GM23248 (cell line): Measurements from ENCODE around the gene QRFPR. TPM values are rescaled to one million over a fixed set of nuclear protein-coding genes. Genes with fewer than 3 reads are reported as not detected.
"Not testable (repeated sequence)": the region's sequence is repeated elsewhere in the genome, so short reads cannot be mapped to it uniquely, and the experiment has no call there.

Source experiments
- DNase-seq: peaks from one replicate; pipeline ENCODE4 v3.0.0-alpha.2; 2015
- H2AFZ ChIP-seq: fragments of 200-600 bp; sonication (generic); 2 replicates; pipeline ENCODE4 v1.6.1; 2016; ENCODE audit warnings: antibody characterized with exemption
- H3F3A ChIP-seq: fragments of 200-600 bp; sonication (generic); 2 replicates; pipeline ENCODE4 v1.6.1; 2016; ENCODE audit warnings: mild to moderate bottlenecking, antibody characterized with exemption, mixed run types; ENCODE audit not compliant: insufficient read depth
- H3K27ac ChIP-seq: fragments of 200-600 bp; sonication (generic); 2 replicates; pipeline ENCODE4 v1.5.1; 2016; ENCODE audit warnings: mild to moderate bottlenecking
- H3K27me3 ChIP-seq: fragments of 200-600 bp; sonication (generic); replicated peaks from 2 replicates; pipeline ENCODE4 v1.6.1; 2016; ENCODE audit warnings: mild to moderate bottlenecking; ENCODE audit not compliant: insufficient read depth
- H3K36me3 ChIP-seq: fragments of 200-600 bp; sonication (generic); 2 replicates; pipeline ENCODE4 v1.6.1; 2016; ENCODE audit warnings: low read depth, mild to moderate bottlenecking
- H3K4me1 ChIP-seq: fragments of 200-600 bp; sonication (generic); 2 replicates; pipeline ENCODE4 v1.6.1; 2016; ENCODE audit warnings: mild to moderate bottlenecking; ENCODE audit not compliant: insufficient read depth
- H3K4me2 ChIP-seq: fragments of 200-600 bp; sonication (generic); one replicate; pipeline ENCODE4 v1.6.1; 2016; ENCODE audit warnings: mild to moderate bottlenecking; ENCODE audit not compliant: unreplicated experiment
- H3K4me3 ChIP-seq: fragments of 200-600 bp; sonication (generic); 2 replicates; pipeline ENCODE4 v1.5.1; 2016; ENCODE audit warnings: mild to moderate bottlenecking
- H3K79me2 ChIP-seq: fragments of 200-600 bp; sonication (generic); 2 replicates; pipeline ENCODE4 v1.6.1; 2016; ENCODE audit warnings: mild to moderate bottlenecking; ENCODE audit not compliant: insufficient read depth
- H3K9ac ChIP-seq: fragments of 200-600 bp; sonication (generic); 2 replicates; pipeline ENCODE4 v1.6.1; 2016; ENCODE audit warnings: mild to moderate bottlenecking
- H3K9me2 ChIP-seq: fragments of 200-600 bp; sonication (generic); 2 replicates; pipeline ENCODE4 v1.6.1; 2016; ENCODE audit warnings: mixed run types, mild to moderate bottlenecking, moderate library complexity; ENCODE audit not compliant: insufficient read depth
- H3K9me3 ChIP-seq: fragments of 200-600 bp; sonication (generic); one replicate; pipeline ENCODE4 v1.6.1; 2017; ENCODE audit warnings: low read depth
- H4K20me1 ChIP-seq: fragments of 200-600 bp; sonication (generic); 2 replicates; pipeline ENCODE4 v1.6.0; 2016; ENCODE audit not compliant: insufficient read depth
- EZH2 ChIP-seq: fragments of 200-600 bp; sonication (generic); IDR thresholded peaks from 2 replicates; pipeline ENCODE4 v1.6.1; 2018; ENCODE audit warnings: antibody characterized with exemption, mild to moderate bottlenecking; ENCODE audit not compliant: insufficient read depth, poor library complexity, severe bottlenecking
- EZH2phosphoT487 ChIP-seq: fragments of 200-600 bp; sonication (generic); IDR thresholded peaks from 2 replicates; pipeline ENCODE4 v1.6.1; 2018; ENCODE audit warnings: antibody characterized with exemption, moderate library complexity, mild to moderate bottlenecking, low read depth; ENCODE audit not compliant: insufficient read depth
- WGBS, 2 experiments: methylation state at CpG; one replicate each; pipeline ENCODE4 v1.1.6; 2015 to 2017; ENCODE audit warnings: low lambda C conversion rate in 2 of 2, low coverage in 1 of 2; ENCODE audit errors: missing lambda C conversion rate in 2 of 2; 5-methylcytosine and 5-hydroxymethylcytosine counted together
- in situ Hi-C: fragments of 300-500 bp; cut with MboI; formaldehyde crosslinking; loops from 2 replicates; pipeline ENCODE4 v1.15.0; 2020
- polyA plus RNA-seq: library from polyadenylated mRNA; unstranded; fragments of >200 nt; fragmentation: Nextera tagmentation; extraction: Ambion mirVana; gene quantifications from 2 replicates; pipeline ENCODE4 v1.2.1, GENCODE V29; 2016
- total RNA-seq: library from RNA; depleted of rRNA; stranded (reverse); fragments of >200 nt; shearing (Covaris generic); gene quantifications from 2 replicates; pipeline ENCODE4 v1.2.3, GENCODE V29; 2014; rRNA removed

Gene QRFPR
- not detected in 2 replicates for total RNA-seq
- not detected in 2 replicates for polyA plus RNA-seq

DNA sequence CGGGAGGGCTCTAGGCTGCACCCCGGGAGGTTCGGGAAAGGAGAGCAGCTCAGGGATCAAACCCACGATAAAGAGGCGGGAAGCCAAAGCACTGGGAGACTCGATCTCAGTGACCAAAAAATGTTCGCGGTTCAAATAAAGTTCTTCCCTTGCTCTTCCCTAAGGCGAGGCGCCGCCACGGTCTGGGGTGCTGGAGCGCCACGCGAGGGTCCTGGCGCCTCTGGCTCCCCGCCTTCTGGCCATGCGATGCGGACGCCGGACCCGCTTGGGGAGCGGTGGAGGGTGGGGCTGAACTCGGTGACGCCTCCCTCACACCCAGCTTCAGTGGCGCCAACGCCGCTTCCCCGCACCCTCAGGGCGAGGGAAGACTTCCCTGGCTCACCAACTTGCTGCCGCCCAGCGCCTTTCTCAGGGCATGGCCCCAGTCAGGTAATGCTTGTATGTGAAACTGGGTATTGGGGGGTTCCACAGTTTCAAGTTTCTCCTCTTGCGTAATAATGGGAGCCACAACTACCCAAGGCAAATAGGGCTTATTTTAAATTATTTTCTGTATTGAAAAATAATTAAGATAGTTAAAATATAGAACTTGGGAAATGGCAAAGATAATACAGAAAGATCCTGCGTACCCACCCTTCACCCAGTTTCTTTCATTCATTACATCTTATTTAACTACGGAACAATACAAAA is at the start of gene QRFPR:
QRFPR (minus strand) TSS at position 243 of the 687 bp plus-strand sequence. CDS start 371 bp downstream, outside the sequence.
- H3K27ac ChIP-seq: no peak within 1 kb of the TSS
- no peaks in the 10 kb centered on the region for H4K20me1 ChIP-seq
- no peak within 1 kb of the TSS for H3K9ac ChIP-seq
- H2AFZ ChIP-seq: peak within 1 kb of the TSS; percentile 21
- no peaks in the 10 kb centered on the region for H3K79me2 ChIP-seq
- H3K4me3 ChIP-seq: peak within 1 kb of the TSS; percentile 37; the same call in 1 of the 2 replicates
- no peaks in the 10 kb centered on the region for H3K9me3 ChIP-seq
- H3K27me3 ChIP-seq: peaks cover 47% of the 10 kb centered on the region
- in situ Hi-C loops: no loop called here
- H3K36me3 ChIP-seq: no peaks in the 10 kb centered on the region
- TF ChIP-seq EZH2phosphoT487 (no peak), EZH2 (no peak)
- H3F3A ChIP-seq: no peaks in the 10 kb centered on the region
- H3K4me1 ChIP-seq: no peaks in the 10 kb centered on the region
- 11 to 16% methylated on average over 34 to 35 of the region's 35 CpGs for WGBS, 2 experiments
- no peak within 1 kb of the TSS for H3K4me2 ChIP-seq
- H3K9me2 ChIP-seq: no peaks in the 10 kb centered on the region
- no peak for DNase-seq

DNA sequence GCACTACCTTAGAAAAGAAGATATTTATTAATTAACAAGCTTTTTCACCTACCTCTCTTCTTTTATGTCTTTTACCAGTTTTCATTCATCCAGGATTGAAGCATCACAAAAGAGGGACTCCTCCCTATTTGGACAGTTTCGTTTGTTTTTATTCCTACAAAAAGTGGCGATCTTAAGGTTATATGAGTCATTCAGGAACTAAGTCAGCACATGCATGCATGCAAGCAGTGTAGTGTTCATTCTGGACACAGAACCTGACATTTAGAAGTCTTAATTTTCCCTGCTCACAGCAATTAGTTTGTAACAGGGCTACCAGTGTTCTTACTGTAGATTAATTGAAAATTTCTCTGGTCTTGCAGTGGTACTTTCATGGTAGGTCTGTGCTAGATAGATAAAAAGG is 47.9 kb upstream of the QRFPR start:
- Histone ChIP-seq H3K36me3 (no peaks in the 10 kb centered on the region), H3K9me3 (no peaks in the 10 kb centered on the region), H3K27ac (no peak overlapping the region), H3K9ac (no peak overlapping the region), H2AFZ (no peak overlapping the region), H3K4me3 (no peak overlapping the region), H3K79me2 (no peaks in the 10 kb centered on the region), H3K4me2 (no peak overlapping the region), H3F3A (no peaks in the 10 kb centered on the region), H3K9me2 (no peaks in the 10 kb centered on the region), H3K27me3 (peaks cover 5% of the 10 kb centered on the region; the same call in 1 of the 2 replicates), H4K20me1 (no peaks in the 10 kb centered on the region), H3K4me1 (0 out of 2 replicates have a peak, but pooled peaks cover 9% of the 10 kb centered on the region)
- WGBS, 2 experiments: 10% methylated on average over 2 of the region's 2 CpGs
- TF ChIP-seq EZH2 (no peak), EZH2phosphoT487 (no peak)
- in situ Hi-C loops: no loop called here
- peak; percentile 55 for DNase-seq

GRCh38 chr4:121421594-121421993 is 40.8 kb upstream of the QRFPR start:
- no peaks in the 10 kb centered on the region for H3K9me2 ChIP-seq
- 31 to 32% methylated on average over 4 of the region's 4 CpGs for WGBS, 2 experiments
- DNase-seq: peak; percentile 26
- no peak overlapping the region for H3K4me2 ChIP-seq
- TF ChIP-seq EZH2 (no peak), EZH2phosphoT487 (no peak)
- no peaks in the 10 kb centered on the region; the same call in none of the 2 replicates for H3K27me3 ChIP-seq
- H3K79me2 ChIP-seq: no peaks in the 10 kb centered on the region
- H3K9me3 ChIP-seq: no peaks in the 10 kb centered on the region
- no peaks in the 10 kb centered on the region for H3K36me3 ChIP-seq
- H3K4me1 ChIP-seq: no peaks in the 10 kb centered on the region
- in situ Hi-C loops: no loop called here
- H3K9ac ChIP-seq: no peak overlapping the region
- no peaks in the 10 kb centered on the region for H3F3A ChIP-seq
- H4K20me1 ChIP-seq: no peaks in the 10 kb centered on the region
- H3K4me3 ChIP-seq: no peak overlapping the region
- no peak overlapping the region for H2AFZ ChIP-seq
- no peak overlapping the region for H3K27ac ChIP-seq

- H3K36me3 ChIP-seq: no peaks in the 10 kb centered on the region
- in situ Hi-C loops: no loop called here
Observed at GRCh38 chr4:121411151-121411744, 30.4 kb upstream of the QRFPR start.

GRCh38 chr4:121408567-121408966 is 27.7 kb upstream of the QRFPR start:
- H3K27me3 ChIP-seq: peaks cover 14% of the 10 kb centered on the region; the same call in 1 of the 2 replicates
- in situ Hi-C loops, H2AFZ ChIP-seq, H3F3A ChIP-seq, H3K4me1 ChIP-seq, H4K20me1 ChIP-seq, H3K79me2 ChIP-seq, H3K9me2 ChIP-seq, H3K9ac ChIP-seq, H3K36me3 ChIP-seq, H3K4me3 ChIP-seq, H3K4me2 ChIP-seq, H3K27ac ChIP-seq, DNase-seq, H3K9me3 ChIP-seq: not testable (repeated sequence)
- 22 to 27% methylated on average over 2 of the region's 2 CpGs for WGBS, 2 experiments

More at GRCh38 chr4:121411151-121411744, 30.4 kb upstream of the QRFPR start:
- H3K79me2 ChIP-seq: no peaks in the 10 kb centered on the region
- TF ChIP-seq EZH2phosphoT487: no peak
- no peak for TF ChIP-seq EZH2
- no peaks in the 10 kb centered on the region for H4K20me1 ChIP-seq
- peaks cover 17% of the 10 kb centered on the region; the same call in 1 of the 2 replicates for H3K27me3 ChIP-seq
- no peak overlapping the region for H2AFZ ChIP-seq
- no peaks in the 10 kb centered on the region for H3F3A ChIP-seq
- no peaks in the 10 kb centered on the region for H3K9me3 ChIP-seq
- no peak overlapping the region for H3K27ac ChIP-seq
- H3K9me2 ChIP-seq: no peaks in the 10 kb centered on the region
- no peaks in the 10 kb centered on the region for H3K4me1 ChIP-seq
- no peak for DNase-seq
- 0 to 7% methylated on average over 2 of the region's 2 CpGs for WGBS, 2 experiments
- H3K4me3 ChIP-seq: no peak overlapping the region
- no peak overlapping the region for H3K9ac ChIP-seq
- H3K4me2 ChIP-seq: no peak overlapping the region
